Measurements from ENCODE around the gene HIGD1C. TPM values are rescaled to one million over a fixed set of nuclear protein-coding genes. Genes with fewer than 3 reads are reported as not detected.

HIGD1C gene
- total RNA-seq, 1 experiment from 2014 or later, result not detected

DNA sequence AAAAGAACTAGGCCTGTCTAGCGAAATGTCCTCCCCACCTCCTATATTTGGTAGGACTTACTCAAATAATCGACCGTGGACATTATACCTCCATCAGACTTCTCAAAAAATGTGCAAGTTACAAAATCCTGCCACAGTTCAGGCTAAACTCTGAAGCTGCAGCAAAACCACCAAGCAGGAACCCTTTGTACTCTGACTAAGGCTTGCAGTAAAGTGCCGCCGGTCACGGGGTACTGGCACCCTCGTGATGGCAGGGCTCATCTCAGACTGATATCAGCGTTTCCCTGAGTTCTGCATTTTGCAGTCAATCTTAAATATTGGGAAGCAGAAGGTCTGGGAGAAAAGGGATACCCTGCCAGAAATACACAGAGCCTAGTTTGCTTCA, 56.7 kb downstream of the HIGD1C start:
- H2AFZ ChIP-seq, result no peak overlapping the region
- H3K4me1 ChIP-seq (replicated peaks; ENCODE audit: insufficient read depth), result peaks cover 22% of the 10 kb centered on the region
- H3K9me2 ChIP-seq (ENCODE audit: insufficient read depth), result no peaks in the 10 kb centered on the region
- H3F3A ChIP-seq (ENCODE audit: insufficient read depth, low read depth), result peaks cover 16% of the 10 kb centered on the region
- H3K79me2 ChIP-seq (ENCODE audit: low read depth), result peaks cover 23% of the 10 kb centered on the region
- H3K36me3 ChIP-seq (ENCODE audit: low read depth), result peaks cover 24% of the 10 kb centered on the region; the same call in 1 of the 2 replicates
- H4K20me1 ChIP-seq (ENCODE audit: insufficient read depth), result peaks cover 5% of the 10 kb centered on the region; the same call in 1 of the 2 replicates
- H3K4me3 ChIP-seq, result no peak overlapping the region
- DNase-seq, result no peak
- H3K4me2 ChIP-seq, result no peak overlapping the region
- POLR2A ChIA-PET (ENCODE audit: unreplicated experiment), result no interaction called here
- CTCF ChIA-PET, result no interaction called here
- no TSS peak for BruUV-seq (replicated peaks)
- H3K27me3 ChIP-seq (ENCODE audit: insufficient read depth, low read depth), result no peaks in the 10 kb centered on the region
- no peaks in the 10 kb centered on the region for H3K9me3 ChIP-seq (ENCODE audit: insufficient read depth, low read depth)
- peak overlapping the region; percentile 9; the same call in 1 of the 2 replicates for H3K27ac ChIP-seq
- intact Hi-C loops (cut with micrococcal nuclease; ENCODE audit: unreplicated experiment), result loop anchor here (5.0 kb wide), 1 partner anchor 38 kb away; the partner anchor contains the start of gene LETMD1
- TF ChIP-seq, protein P1, sequence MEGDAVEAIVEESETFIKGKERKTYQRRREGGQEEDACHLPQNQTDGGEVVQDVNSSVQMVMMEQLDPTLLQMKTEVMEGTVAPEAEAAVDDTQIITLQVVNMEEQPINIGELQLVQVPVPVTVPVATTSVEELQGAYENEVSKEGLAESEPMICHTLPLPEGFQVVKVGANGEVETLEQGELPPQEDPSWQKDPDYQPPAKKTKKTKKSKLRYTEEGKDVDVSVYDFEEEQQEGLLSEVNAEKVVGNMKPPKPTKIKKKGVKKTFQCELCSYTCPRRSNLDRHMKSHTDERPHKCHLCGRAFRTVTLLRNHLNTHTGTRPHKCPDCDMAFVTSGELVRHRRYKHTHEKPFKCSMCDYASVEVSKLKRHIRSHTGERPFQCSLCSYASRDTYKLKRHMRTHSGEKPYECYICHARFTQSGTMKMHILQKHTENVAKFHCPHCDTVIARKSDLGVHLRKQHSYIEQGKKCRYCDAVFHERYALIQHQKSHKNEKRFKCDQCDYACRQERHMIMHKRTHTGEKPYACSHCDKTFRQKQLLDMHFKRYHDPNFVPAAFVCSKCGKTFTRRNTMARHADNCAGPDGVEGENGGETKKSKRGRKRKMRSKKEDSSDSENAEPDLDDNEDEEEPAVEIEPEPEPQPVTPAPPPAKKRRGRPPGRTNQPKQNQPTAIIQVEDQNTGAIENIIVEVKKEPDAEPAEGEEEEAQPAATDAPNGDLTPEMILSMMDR (conservative IDR thresholded peaks at IDR 0.05), result no peak
- TF ChIP-seq EZH2 (IDR thresholded peaks at IDR 0.05; ENCODE audit: low read depth), result no peak

DNA sequence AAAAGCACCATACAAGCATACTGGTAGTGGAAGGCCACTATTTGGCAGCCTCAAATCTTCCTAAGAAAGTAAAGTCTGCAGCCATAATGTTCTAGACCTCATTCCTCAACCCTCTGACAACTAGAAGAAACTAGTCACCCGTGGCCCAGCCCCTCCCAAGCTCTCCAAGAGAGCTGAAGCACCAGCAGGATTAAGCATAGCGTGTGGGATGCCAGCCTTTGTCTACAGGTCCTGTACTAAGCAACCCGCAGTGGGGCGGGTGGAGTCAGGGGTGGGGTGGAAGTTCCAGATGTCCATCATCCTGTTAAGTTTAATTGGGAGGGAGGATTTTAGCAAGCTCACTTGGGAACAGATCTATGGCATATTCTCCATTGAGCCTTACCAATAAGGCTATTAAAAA, 59.6 kb downstream of the HIGD1C start:
- no TSS peak for BruUV-seq (replicated peaks)
- Histone ChIP-seq H2AFZ (no peak overlapping the region), H3K4me3 (no peak overlapping the region), H3F3A (ENCODE audit: insufficient read depth, low read depth) (peaks cover 4% of the 10 kb centered on the region), H3K27me3 (ENCODE audit: insufficient read depth, low read depth) (no peaks in the 10 kb centered on the region), H3K27ac (no peak overlapping the region), H4K20me1 (ENCODE audit: insufficient read depth) (peaks cover 5% of the 10 kb centered on the region; the same call in 1 of the 2 replicates), H3K9me3 (ENCODE audit: insufficient read depth, low read depth) (no peaks in the 10 kb centered on the region), H3K4me1 (replicated peaks; ENCODE audit: insufficient read depth) (0 out of 2 replicates have a peak, but pooled peaks cover 2% of the 10 kb centered on the region), H3K36me3 (ENCODE audit: low read depth) (peaks cover 8% of the 10 kb centered on the region; the same call in 1 of the 2 replicates), H3K4me2 (no peak overlapping the region), H3K79me2 (ENCODE audit: low read depth) (peaks cover 46% of the 10 kb centered on the region), H3K9me2 (ENCODE audit: insufficient read depth) (no peaks in the 10 kb centered on the region)
- DNase-seq, result no peak
- TF ChIP-seq EZH2 (IDR thresholded peaks at IDR 0.05; ENCODE audit: low read depth), result no peak
- TF ChIP-seq, protein P1 (conservative IDR thresholded peaks at IDR 0.05), result no peak
- intact Hi-C loops (cut with micrococcal nuclease; ENCODE audit: unreplicated experiment), result no loop called here
- CTCF ChIA-PET, result no interaction called here
- POLR2A ChIA-PET (ENCODE audit: unreplicated experiment), result no interaction called here

DNA sequence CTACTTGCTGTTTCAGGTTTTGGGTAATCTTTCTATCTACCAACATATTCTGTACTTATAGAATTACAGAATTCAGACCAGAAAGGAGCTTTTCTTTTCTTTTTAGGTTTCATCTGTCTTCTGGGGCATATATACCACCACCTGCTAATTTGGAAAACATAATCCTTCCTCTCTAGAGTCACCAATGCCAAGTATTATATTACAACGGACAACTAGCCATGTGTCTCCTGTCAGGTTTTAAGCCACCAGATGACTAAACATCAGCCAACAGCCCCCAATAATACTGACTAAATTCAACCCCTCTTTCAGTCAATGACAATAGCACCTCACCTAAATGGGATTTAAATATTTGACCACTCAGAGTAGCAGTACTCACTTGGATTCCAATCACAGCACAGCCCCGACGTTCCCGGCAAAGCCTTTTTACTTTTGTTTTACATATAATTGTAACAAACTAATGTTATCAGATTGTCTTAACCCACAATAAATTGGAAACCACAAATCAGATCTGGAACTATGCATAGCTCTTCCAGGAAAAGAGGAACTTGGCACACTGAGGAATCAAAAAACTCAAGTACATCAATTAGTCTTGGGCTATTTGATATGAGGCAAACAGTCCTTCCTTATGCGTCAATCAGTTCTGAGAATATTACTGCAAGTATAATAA, 60.4 kb downstream of the HIGD1C start:
- no peak for TF ChIP-seq EZH2 (IDR thresholded peaks at IDR 0.05; ENCODE audit: low read depth)
- TF ChIP-seq, protein P1 (conservative IDR thresholded peaks at IDR 0.05), result no peak
- no TSS peak for BruUV-seq (replicated peaks)
- no peaks in the 10 kb centered on the region for H3K9me3 ChIP-seq (ENCODE audit: insufficient read depth, low read depth)
- no peak for DNase-seq
- H3K4me1 ChIP-seq (replicated peaks; ENCODE audit: insufficient read depth), result no peaks in the 10 kb centered on the region
- ChIA-PET CTCF (no interaction called here), POLR2A (ENCODE audit: unreplicated experiment) (no interaction called here)
- no peak overlapping the region for H3K4me2 ChIP-seq
- no peak overlapping the region for H3K27ac ChIP-seq
- intact Hi-C loops (cut with micrococcal nuclease; ENCODE audit: unreplicated experiment), result no loop called here
- H4K20me1 ChIP-seq (ENCODE audit: insufficient read depth), result peaks cover 5% of the 10 kb centered on the region; the same call in 1 of the 2 replicates
- H3K4me3 ChIP-seq, result no peak overlapping the region
- no peaks in the 10 kb centered on the region for H3K27me3 ChIP-seq (ENCODE audit: insufficient read depth, low read depth)
- H3K36me3 ChIP-seq (ENCODE audit: low read depth), result 0 out of 2 replicates have a peak, but pooled peaks cover 2% of the 10 kb centered on the region
- H2AFZ ChIP-seq, result no peak overlapping the region
- no peaks in the 10 kb centered on the region for H3K9me2 ChIP-seq (ENCODE audit: insufficient read depth)
- no peaks in the 10 kb centered on the region; the same call in 1 of the 2 replicates for H3F3A ChIP-seq (ENCODE audit: insufficient read depth, low read depth)
- H3K79me2 ChIP-seq (ENCODE audit: low read depth), result peaks cover 54% of the 10 kb centered on the region
